Fibroblast of skin of back (primary cell): ENCODE measurements around the gene GIPC2. TPM values are rescaled to one million over a fixed set of nuclear protein-coding genes. Genes with fewer than 3 reads are reported as not detected.
"Not testable (repeated sequence)": the region's sequence is repeated elsewhere in the genome, so short reads cannot be mapped to it uniquely, and the experiment has no call there.

Experiments used
- DNase-seq: peaks from one replicate; pipeline ENCODE4 v3.0.0-alpha.2; 2013
- polyA plus RNA-seq, 2 experiments: library from polyadenylated mRNA; unstranded; fragments of 120-200 nt; gene quantifications; one replicate each; pipeline ENCODE4 v1.2.1, GENCODE V29; 2013; ENCODE audit not compliant: insufficient read length in 2 of 2

The GIPC2 gene
- polyA plus RNA-seq (2013, experiment 1 of 2; ENCODE audit: insufficient read length) = 0.17 TPM
- polyA plus RNA-seq (2013, experiment 2 of 2; ENCODE audit: insufficient read length) = 0.04 TPM

GRCh38 chr1:78045926-78046778 is at the start of gene GIPC2:
GIPC2 (plus strand) TSS chr1:78045966; CDS start chr1:78046095, 129 bp downstream.
- peak; percentile 39 for DNase-seq

GRCh38 chr1:77996734-77997133 is 49.0 kb upstream of the GIPC2 start:
- DNase-seq = no peak

GRCh38 chr1:78000536-78000935 is 45.2 kb upstream of the GIPC2 start:
- not testable (repeated sequence) for DNase-seq

- no peak for DNase-seq
Observed at GRCh38 chr1:78003070-78003746, 42.6 kb upstream of the GIPC2 start.

GRCh38 chr1:78003882-78004718 is 41.7 kb upstream of the GIPC2 start:
- DNase-seq = peak; percentile 85

- peak; percentile 98 for DNase-seq
Observed at GRCh38 chr1:78004719-78005447, 40.9 kb upstream of the GIPC2 start, which contains the start of gene DNAJB4. DNAJB4 (plus strand) TSS chr1:78004939; CDS start chr1:78005111, 172 bp downstream.

GRCh38 chr1:78005448-78005722 is 40.4 kb upstream of the GIPC2 start:
- DNase-seq = no peak

- peak; percentile 94 for DNase-seq
Observed at GRCh38 chr1:78005755-78006154, 40.0 kb upstream of the GIPC2 start.

- no peak for DNase-seq
Observed at GRCh38 chr1:78006521-78006920, 39.2 kb upstream of the GIPC2 start.

- DNase-seq = no peak
Observed at GRCh38 chr1:78007677-78008341, 38.0 kb upstream of the GIPC2 start.

- no peak for DNase-seq
Observed at GRCh38 chr1:78009276-78009675, 36.5 kb upstream of the GIPC2 start.

GRCh38 chr1:78009836-78010235 is 35.9 kb upstream of the GIPC2 start:
- peak; percentile 26 for DNase-seq

GRCh38 chr1:78011050-78011449 is 34.7 kb upstream of the GIPC2 start:
- no peak for DNase-seq

GRCh38 chr1:78015148-78015547 is 30.6 kb upstream of the GIPC2 start:
- DNase-seq = no peak

GRCh38 chr1:78019024-78019423 is 26.7 kb upstream of the GIPC2 start:
- no peak for DNase-seq

GRCh38 chr1:78021134-78021533 is 24.6 kb upstream of the GIPC2 start:
- DNase-seq = not testable (repeated sequence)

- DNase-seq = no peak
Observed at GRCh38 chr1:78029793-78030192, 16.0 kb upstream of the GIPC2 start.

GRCh38 chr1:78032996-78033796 is 12.6 kb upstream of the GIPC2 start:
- DNase-seq = no peak

GRCh38 chr1:78033797-78034172 is 12.0 kb upstream of the GIPC2 start:
- DNase-seq = no peak

- DNase-seq = no peak
Observed at GRCh38 chr1:78035121-78035520, 10.6 kb upstream of the GIPC2 start.

GRCh38 chr1:78036450-78036849 is 9.3 kb upstream of the GIPC2 start:
- no peak for DNase-seq
